Osteoblast (primary cell): Measurements from ENCODE around the gene ESYT2. TPM values are rescaled to one million over a fixed set of nuclear protein-coding genes. Genes with fewer than 3 reads are reported as not detected.
A peak's percentile ranks its signal among the peaks of the same experiment; 100 is the strongest.

Source experiments
- DNase-seq: peaks from one replicate; pipeline ENCODE4 v3.0.0; 2011; ENCODE audit warnings: low spot score, mixed read lengths; ENCODE audit not compliant: insufficient read length; ENCODE audit errors: missing footprints
- H2AFZ ChIP-seq: 2 replicates; pipeline ENCODE4 v1.6.0; 2011; ENCODE audit warnings: mild to moderate bottlenecking, low read length
- H3K27ac ChIP-seq: 2 replicates; pipeline ENCODE4 v1.5.1; 2011; ENCODE audit warnings: mild to moderate bottlenecking, low read depth, low read length, moderate library complexity
- H3K27me3 ChIP-seq: 2 replicates; pipeline ENCODE4 v1.6.0; 2012; ENCODE audit warnings: mild to moderate bottlenecking, control low read depth, inconsistent platforms, low read length, moderate library complexity; ENCODE audit not compliant: insufficient read depth
- H3K36me3 ChIP-seq: 2 replicates; pipeline ENCODE4 v1.5.1; 2011; ENCODE audit warnings: mild to moderate bottlenecking, low read length, control low read depth, moderate library complexity; ENCODE audit not compliant: insufficient read depth
- H3K4me1 ChIP-seq: 2 replicates; pipeline ENCODE4 v1.5.1; 2011; ENCODE audit warnings: mild to moderate bottlenecking, low read length, control low read depth, moderate library complexity; ENCODE audit not compliant: insufficient read depth
- H3K4me2 ChIP-seq: 2 replicates; pipeline ENCODE4 v1.6.0; 2011; ENCODE audit warnings: mild to moderate bottlenecking, low read length; ENCODE audit not compliant: insufficient read depth
- H3K4me3 ChIP-seq: fragments of 200-600 bp; sonication (generic); 3 replicates; pipeline ENCODE4 v1.5.1; 2012; ENCODE audit warnings: mild to moderate bottlenecking, low read length, inconsistent platforms; ENCODE audit not compliant: insufficient read depth
- H3K79me2 ChIP-seq: 2 replicates; pipeline ENCODE4 v1.6.0; 2012; ENCODE audit warnings: mild to moderate bottlenecking, low read length, control low read depth, inconsistent platforms; ENCODE audit not compliant: insufficient read depth
- H3K9me3 ChIP-seq: 2 replicates; pipeline ENCODE4 v1.5.1; 2011; ENCODE audit warnings: low read depth, low read length, control low read depth
- H4K20me1 ChIP-seq: 2 replicates; pipeline ENCODE4 v1.6.0; 2012; ENCODE audit warnings: mild to moderate bottlenecking, low read length, control low read depth; ENCODE audit not compliant: insufficient read depth
- total RNA-seq: library from RNA; depleted of rRNA; stranded (reverse); fragments of >200 nt; gene quantifications from 2 replicates; pipeline ENCODE4 v1.2.3, GENCODE V29; 2012
- TF ChIP-seq, protein P1 (sequence below): IDR thresholded peaks from 2 replicates; pipeline ENCODE4 v1.5.1; 2011; ENCODE audit warnings: mild to moderate bottlenecking, low read depth, low read length, moderate library complexity; ENCODE audit errors: extremely low read depth

The ESYT2 gene
- total RNA-seq, 1 donor = 132 TPM

DNA sequence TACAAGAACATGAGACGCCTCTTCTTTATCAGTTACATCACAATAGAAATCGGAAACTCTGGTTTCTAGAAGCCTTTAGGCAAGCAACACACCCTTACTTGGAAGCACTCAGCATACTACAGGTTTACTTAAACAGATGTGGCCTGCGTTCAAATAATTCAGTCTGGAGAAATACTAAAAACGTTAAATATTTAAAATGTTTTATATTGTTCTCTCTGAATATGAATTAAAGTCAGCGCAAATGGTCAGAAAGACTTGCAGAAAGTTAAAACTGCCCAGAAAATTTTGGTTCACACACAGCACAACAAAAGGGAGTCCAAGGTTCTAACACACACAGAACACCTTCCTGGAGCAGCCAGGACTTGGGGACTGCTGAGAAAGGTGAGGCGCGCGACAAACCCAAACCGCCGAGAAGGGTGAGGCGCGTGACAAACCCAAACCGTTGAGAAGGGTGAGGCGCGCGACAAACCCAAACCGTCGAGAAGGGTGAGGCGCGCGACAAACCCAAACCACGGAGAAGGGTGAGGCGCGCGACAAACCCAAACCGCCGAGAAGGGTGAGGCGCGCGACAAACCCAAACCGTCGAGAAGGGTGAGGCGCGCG, 25.8 kb downstream of the ESYT2 start:
- H3K4me2 ChIP-seq = no peak overlapping the region
- peaks cover 10% of the 10 kb centered on the region for H3K36me3 ChIP-seq
- no peaks in the 10 kb centered on the region for H3K9me3 ChIP-seq
- peaks cover 18% of the 10 kb centered on the region for H3K4me1 ChIP-seq
- H3K4me3 ChIP-seq = no peak overlapping the region
- H3K79me2 ChIP-seq = peaks cover 88% of the 10 kb centered on the region
- TF ChIP-seq, protein P1, sequence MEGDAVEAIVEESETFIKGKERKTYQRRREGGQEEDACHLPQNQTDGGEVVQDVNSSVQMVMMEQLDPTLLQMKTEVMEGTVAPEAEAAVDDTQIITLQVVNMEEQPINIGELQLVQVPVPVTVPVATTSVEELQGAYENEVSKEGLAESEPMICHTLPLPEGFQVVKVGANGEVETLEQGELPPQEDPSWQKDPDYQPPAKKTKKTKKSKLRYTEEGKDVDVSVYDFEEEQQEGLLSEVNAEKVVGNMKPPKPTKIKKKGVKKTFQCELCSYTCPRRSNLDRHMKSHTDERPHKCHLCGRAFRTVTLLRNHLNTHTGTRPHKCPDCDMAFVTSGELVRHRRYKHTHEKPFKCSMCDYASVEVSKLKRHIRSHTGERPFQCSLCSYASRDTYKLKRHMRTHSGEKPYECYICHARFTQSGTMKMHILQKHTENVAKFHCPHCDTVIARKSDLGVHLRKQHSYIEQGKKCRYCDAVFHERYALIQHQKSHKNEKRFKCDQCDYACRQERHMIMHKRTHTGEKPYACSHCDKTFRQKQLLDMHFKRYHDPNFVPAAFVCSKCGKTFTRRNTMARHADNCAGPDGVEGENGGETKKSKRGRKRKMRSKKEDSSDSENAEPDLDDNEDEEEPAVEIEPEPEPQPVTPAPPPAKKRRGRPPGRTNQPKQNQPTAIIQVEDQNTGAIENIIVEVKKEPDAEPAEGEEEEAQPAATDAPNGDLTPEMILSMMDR = no peak
- H2AFZ ChIP-seq = no peak overlapping the region
- no peaks in the 10 kb centered on the region for H3K27me3 ChIP-seq
- DNase-seq = no peak
- no peaks in the 10 kb centered on the region for H4K20me1 ChIP-seq
- peak overlapping the region; percentile 47 for H3K27ac ChIP-seq

DNA sequence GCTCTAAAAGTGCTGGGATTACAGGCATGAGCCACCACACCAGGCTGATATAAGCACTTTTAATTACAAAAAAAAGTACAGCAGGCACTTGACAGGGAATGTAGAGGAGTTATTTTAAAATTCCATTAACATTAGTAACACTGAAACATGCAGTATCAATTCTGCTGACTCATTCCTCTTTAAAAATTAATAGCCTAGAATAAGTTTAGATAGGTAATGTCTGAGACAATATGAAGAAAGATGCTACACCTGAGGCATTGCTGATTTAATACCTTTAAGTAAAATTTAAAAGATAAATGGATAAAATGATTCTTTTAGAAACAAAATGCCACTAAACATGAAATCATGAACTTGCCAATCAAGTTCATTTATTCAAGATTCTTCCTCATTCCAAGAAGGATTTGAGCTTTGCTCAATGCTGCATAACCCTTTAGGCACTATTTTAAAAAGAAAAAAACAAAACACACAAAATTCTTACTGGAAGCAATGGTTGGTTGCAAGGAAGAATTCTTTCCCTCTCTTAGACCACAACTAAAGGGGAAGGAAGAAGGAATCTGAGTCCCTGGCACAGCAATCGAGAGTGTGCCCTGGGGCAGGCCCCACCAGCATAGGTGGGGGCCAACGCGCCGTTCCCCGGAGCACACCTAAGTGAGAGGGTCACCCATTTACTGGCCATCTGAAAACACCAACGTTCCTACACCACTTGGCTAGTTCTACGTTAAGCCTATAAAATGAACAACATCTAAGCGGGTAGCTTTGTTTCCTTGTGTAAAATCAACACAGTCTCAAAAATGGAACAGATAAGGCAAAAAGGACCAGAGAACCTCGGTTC, 26.6 kb downstream of the ESYT2 start:
- DNase-seq = no peak
- peaks cover 83% of the 10 kb centered on the region for H3K79me2 ChIP-seq
- no peak overlapping the region for H3K4me3 ChIP-seq
- H3K36me3 ChIP-seq = peaks cover 8% of the 10 kb centered on the region
- peak overlapping the region; percentile 31 for H3K4me2 ChIP-seq
- H3K4me1 ChIP-seq = peaks cover 18% of the 10 kb centered on the region
- H3K9me3 ChIP-seq = no peaks in the 10 kb centered on the region
- TF ChIP-seq, protein P1 = no peak
- H4K20me1 ChIP-seq = no peaks in the 10 kb centered on the region
- H3K27ac ChIP-seq = peak overlapping the region; percentile 47
- no peak overlapping the region for H2AFZ ChIP-seq
- H3K27me3 ChIP-seq = no peaks in the 10 kb centered on the region

DNA sequence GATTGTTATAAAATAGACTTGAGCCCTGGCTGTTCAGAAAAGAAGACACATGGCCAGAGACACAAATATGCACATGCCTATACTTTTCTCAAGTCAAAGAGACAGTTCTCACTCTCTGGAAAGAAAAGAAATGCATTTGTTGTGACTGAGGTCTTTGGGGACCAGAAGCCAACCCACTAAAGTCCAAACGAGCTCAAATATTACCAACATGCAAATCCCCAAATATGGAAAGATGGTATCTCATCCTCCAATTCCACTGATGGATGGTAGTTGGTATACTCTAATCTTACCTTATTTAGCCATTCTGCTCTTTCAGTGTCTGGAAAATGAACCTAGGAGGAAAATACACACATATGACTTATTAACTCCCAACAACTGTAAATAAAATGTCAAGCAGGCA, 30.6 kb downstream of the ESYT2 start:
- H3K9me3 ChIP-seq = no peaks in the 10 kb centered on the region
- H3K27ac ChIP-seq = no peak overlapping the region
- TF ChIP-seq, protein P1 = no peak
- peaks cover 18% of the 10 kb centered on the region for H3K4me1 ChIP-seq
- H3K4me2 ChIP-seq = no peak overlapping the region
- no peak overlapping the region for H3K4me3 ChIP-seq
- no peaks in the 10 kb centered on the region for H3K27me3 ChIP-seq
- no peaks in the 10 kb centered on the region for H4K20me1 ChIP-seq
- H3K79me2 ChIP-seq = peaks cover 64% of the 10 kb centered on the region
- H2AFZ ChIP-seq = no peak overlapping the region
- no peak for DNase-seq
- peaks cover 29% of the 10 kb centered on the region for H3K36me3 ChIP-seq

DNA sequence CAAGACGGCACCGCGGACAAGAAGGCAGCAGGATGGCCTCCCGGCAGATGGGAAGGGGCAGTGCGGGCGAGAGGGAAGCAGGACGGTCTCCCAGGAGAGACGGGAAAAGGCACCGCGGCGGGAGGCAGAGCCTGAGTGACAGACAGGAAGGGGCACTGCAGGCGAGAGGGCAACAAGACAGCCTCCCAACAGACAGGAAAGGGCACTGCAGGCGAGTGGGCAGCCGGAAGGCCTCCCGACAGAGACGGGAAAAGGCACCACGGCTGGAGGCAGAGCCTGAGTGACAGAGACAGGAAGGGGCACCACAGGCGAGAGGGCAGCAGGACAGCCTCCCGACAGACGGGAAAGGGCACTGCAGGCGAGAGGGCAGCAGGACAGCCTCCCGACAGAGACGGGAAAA, 32.6 kb downstream of the ESYT2 start:
- TF ChIP-seq, protein P1 = no peak
- Histone ChIP-seq H3K27me3 (no peaks in the 10 kb centered on the region), H3K4me1 (peaks cover under 1% of the 10 kb centered on the region), H3K9me3 (no peaks in the 10 kb centered on the region), H4K20me1 (no peaks in the 10 kb centered on the region), H3K27ac (no peak overlapping the region), H2AFZ (no peak overlapping the region), H3K36me3 (peaks cover 39% of the 10 kb centered on the region), H3K4me2 (no peak overlapping the region), H3K79me2 (peaks cover 47% of the 10 kb centered on the region), H3K4me3 (no peak overlapping the region)
- DNase-seq = no peak
